HEK293 (cell line): ENCODE results near the gene SLC35B1.

ENCODE experiments used
- PRDM10 ChIP-seq: fragments of 450-650 bp; formaldehyde crosslinking; IDR thresholded peaks from 2 replicates; pipeline ENCODE4 v1.5.1; 2016; ENCODE audit warnings: missing biosample characterization, missing genetic modification characterization
- YY1 ChIP-seq: fragments of 450-650 bp; formaldehyde crosslinking; IDR thresholded peaks from 2 replicates; pipeline ENCODE4 v1.5.1; 2018; ENCODE audit warnings: missing biosample characterization, missing genetic modification characterization
- ZNF350 ChIP-seq: fragments of 450-650 bp; formaldehyde crosslinking; IDR thresholded peaks from 2 replicates; pipeline ENCODE4 v1.5.0; 2017; ENCODE audit warnings: missing biosample characterization, mild to moderate bottlenecking, missing genetic modification characterization
- ZNF391 ChIP-seq: fragments of 450-650 bp; formaldehyde crosslinking; IDR thresholded peaks from 2 replicates; pipeline ENCODE4 v1.5.1; 2016; ENCODE audit warnings: low read depth, missing biosample characterization, missing genetic modification characterization, borderline replicate concordance
- ZNF48 ChIP-seq: fragments of 450-650 bp; formaldehyde crosslinking; IDR thresholded peaks from 2 replicates; pipeline ENCODE4 v1.5.1; 2016; ENCODE audit warnings: missing biosample characterization, missing genetic modification characterization
- ZNF549 ChIP-seq: fragments of 450-650 bp; IDR thresholded peaks from 2 replicates; pipeline ENCODE4 v1.5.1; 2018; ENCODE audit warnings: missing biosample characterization, missing genetic modification characterization, mild to moderate bottlenecking, inconsistent platforms, moderate library complexity
- TF ChIP-seq, protein P1 (sequence below): fragments of 450-650 bp; formaldehyde crosslinking; IDR thresholded peaks from 2 replicates; pipeline ENCODE4 v1.5.1; 2016; ENCODE audit warnings: missing biosample characterization, missing genetic modification characterization
- TF ChIP-seq, protein P2 (sequence below): fragments of 450-650 bp; formaldehyde crosslinking; optimal IDR thresholded peaks from 2 replicates; pipeline ENCODE3; 2016; ENCODE audit warnings: missing biosample characterization, mild to moderate bottlenecking, missing genetic modification characterization
- TF ChIP-seq, protein P3 (sequence below): fragments of 450-650 bp; formaldehyde crosslinking; IDR thresholded peaks from 2 replicates; pipeline ENCODE4 v1.5.1; 2016; ENCODE audit warnings: missing biosample characterization, missing genetic modification characterization

DNA sequence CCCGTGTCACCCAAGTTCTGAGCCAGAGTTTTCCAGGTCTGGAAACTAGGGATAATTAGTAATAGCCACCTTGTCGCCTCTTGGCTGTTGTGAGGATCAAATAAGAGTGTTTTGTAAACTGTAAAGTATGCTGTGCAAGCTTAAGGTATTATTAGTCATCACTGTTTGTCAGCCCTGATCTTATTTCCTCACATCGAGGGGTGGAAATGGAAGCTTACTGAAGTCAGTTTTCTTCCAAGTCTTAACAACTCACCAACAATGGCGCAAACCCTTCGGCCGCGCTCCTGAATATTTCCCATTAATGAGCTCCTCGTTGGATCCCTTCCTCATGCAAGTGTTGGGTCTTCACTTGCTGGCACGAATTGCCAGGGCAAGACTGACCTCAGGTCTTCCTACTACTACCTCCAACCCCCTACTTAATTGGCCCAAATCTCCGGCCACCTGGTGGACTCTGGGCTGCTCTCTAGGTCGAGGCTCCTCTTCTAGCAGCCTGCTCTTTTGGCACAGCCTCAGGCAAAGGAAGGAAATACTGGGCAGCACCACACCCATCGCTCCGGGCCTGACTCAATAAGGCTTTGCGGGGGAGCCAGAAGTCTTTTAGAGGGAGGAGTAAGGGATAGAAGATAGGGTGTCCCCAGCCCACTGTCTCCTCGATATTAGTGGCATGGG, 885 bp upstream of the SLC35B1 start:
- no peak for TF ChIP-seq YY1 (tag by site-specific recombination)
- no peak for TF ChIP-seq ZNF48 (tag by site-specific recombination)
- TF ChIP-seq ZNF549: no peak
- TF ChIP-seq, protein P1, sequence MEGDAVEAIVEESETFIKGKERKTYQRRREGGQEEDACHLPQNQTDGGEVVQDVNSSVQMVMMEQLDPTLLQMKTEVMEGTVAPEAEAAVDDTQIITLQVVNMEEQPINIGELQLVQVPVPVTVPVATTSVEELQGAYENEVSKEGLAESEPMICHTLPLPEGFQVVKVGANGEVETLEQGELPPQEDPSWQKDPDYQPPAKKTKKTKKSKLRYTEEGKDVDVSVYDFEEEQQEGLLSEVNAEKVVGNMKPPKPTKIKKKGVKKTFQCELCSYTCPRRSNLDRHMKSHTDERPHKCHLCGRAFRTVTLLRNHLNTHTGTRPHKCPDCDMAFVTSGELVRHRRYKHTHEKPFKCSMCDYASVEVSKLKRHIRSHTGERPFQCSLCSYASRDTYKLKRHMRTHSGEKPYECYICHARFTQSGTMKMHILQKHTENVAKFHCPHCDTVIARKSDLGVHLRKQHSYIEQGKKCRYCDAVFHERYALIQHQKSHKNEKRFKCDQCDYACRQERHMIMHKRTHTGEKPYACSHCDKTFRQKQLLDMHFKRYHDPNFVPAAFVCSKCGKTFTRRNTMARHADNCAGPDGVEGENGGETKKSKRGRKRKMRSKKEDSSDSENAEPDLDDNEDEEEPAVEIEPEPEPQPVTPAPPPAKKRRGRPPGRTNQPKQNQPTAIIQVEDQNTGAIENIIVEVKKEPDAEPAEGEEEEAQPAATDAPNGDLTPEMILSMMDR (tag by site-specific recombination): no peak
- no peak for TF ChIP-seq ZNF391 (tag by site-specific recombination)
- no peak; the same call in 1 of the 2 replicates for TF ChIP-seq PRDM10 (tag by site-specific recombination)
- TF ChIP-seq, protein P2, sequence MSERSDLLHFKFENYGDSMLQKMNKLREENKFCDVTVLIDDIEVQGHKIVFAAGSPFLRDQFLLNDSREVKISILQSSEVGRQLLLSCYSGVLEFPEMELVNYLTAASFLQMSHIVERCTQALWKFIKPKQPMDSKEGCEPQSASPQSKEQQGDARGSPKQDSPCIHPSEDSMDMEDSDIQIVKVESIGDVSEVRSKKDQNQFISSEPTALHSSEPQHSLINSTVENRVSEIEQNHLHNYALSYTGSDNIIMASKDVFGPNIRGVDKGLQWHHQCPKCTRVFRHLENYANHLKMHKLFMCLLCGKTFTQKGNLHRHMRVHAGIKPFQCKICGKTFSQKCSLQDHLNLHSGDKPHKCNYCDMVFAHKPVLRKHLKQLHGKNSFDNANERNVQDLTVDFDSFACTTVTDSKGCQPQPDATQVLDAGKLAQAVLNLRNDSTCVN (tag by site-specific recombination): no peak
- no peak for TF ChIP-seq ZNF350
- TF ChIP-seq, protein P3, sequence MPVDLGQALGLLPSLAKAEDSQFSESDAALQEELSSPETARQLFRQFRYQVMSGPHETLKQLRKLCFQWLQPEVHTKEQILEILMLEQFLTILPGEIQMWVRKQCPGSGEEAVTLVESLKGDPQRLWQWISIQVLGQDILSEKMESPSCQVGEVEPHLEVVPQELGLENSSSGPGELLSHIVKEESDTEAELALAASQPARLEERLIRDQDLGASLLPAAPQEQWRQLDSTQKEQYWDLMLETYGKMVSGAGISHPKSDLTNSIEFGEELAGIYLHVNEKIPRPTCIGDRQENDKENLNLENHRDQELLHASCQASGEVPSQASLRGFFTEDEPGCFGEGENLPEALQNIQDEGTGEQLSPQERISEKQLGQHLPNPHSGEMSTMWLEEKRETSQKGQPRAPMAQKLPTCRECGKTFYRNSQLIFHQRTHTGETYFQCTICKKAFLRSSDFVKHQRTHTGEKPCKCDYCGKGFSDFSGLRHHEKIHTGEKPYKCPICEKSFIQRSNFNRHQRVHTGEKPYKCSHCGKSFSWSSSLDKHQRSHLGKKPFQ (tag by site-specific recombination): no peak
